HG02870 (cell line): Measurements from ENCODE around the gene BCR.

Experiments used
- ATAC-seq: cut with Tn5 transposase; IDR thresholded peaks from one replicate; pipeline ENCODE4 v1.9.1; 2021; ENCODE audit warnings: mild to moderate bottlenecking, moderate library complexity; ENCODE audit not compliant: unreplicated experiment

BCR gene

DNA sequence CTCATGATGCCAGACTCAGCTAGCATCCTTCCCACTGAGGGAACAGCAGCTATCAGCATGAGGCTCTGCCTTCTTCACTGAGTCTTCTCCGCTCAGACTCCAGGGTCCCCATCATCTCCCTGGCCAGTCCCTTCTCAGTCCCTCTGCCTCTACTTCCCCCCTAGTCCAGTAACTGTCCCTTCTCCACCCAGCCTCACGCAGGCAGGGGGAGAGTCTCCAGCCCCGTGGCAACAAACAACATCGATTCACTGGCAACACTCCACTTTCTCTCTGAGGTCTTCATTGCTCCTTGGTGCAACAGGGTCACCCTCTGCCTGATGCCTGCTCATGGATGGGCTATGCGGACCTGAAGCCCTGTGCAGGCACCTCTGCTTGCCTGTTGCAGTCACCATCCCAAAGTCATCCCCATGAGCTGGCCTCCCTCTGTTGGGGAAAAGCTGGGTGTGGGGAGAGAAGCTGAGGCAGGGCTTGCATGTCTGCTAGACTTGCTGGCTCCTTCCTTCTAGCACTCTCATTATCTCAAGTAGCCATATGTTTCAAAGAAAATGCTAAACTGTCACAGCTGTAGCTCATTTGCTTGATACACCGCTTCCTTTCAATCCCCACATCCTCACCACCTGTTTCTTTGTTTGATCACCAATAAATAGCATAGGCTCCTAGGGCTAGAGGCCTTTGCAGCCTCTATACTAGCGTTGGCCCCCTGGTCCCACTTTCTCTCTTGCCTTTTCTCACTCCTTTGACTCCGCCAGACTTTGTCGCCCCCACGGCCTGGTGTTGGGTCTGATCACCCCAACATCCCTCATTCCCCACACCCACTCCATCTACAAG is 4.3 kb upstream of the BCR start:
- ATAC-seq = no peak

DNA sequence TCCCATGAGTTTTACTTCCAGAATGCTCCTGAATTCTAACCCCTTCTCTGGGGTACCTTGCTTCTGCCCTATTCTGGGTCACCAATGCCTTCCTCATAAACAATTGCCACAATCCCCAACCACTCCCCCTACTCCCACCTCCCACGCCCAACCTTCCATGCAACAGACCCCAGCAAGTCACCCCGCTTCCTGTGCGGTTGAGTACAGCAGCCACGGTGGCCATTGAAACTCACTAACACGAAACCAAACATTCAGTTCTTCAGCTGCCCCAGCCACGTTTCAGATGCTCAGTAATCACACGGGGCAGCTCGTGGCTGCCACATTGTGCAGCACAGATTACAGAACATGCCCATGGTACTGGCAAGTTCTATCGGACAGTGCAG is 3.7 kb upstream of the BCR start:
- ATAC-seq = no peak

DNA sequence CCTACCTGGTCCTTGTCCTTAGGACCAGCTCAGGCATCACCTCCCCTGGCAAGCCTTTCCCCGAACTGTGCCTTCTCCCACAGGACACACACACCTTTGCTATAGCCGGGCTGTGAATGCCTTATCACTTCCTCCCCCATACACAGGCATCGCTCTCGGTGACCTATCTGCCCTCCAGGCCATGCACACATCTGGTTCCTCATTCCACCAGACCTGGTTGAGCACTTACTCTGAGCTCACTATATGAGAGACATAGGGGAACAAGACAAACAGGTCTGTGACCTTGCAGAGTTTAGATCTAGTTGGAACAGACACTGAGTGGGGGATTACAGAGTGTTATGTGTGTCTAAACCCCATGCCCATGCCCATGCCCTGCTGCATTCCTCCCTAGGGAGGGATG is 3.1 kb upstream of the BCR start:
- ATAC-seq = no peak

DNA sequence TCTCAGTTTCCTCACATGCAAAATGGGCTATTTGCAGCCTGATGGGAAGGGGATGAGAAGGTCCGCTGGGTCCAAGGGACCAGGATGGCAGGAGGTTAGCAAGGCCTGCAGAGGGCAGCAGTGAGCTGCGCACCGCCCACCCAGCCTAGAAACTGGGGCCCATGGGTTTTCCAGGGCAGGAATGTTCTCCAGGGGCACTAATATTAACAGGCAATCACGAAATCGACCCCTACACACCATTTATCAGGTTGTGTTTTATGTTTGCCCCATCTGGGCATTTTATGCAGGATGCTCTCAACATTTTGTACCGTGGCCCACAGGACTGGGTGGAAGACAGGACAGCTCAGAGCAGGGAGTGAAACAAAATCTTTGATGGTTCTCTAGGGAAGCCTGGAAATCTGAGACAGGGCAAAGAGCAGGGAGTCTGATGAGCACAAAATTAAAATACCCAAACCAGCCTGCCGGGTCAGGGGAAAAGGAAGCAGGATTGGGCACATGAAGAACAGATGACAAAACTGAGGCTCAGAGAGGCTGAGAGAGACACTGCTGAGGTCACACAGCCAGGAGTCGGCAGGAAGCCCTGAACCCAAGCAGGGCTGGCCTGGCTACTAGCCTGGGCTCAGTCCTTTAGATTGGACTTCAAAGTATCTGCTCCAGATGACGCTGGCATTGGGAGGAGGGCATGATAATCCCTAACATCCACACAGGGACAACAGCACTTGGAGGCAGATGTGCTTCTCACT is 1.6 kb upstream of the BCR start:
- no peak for ATAC-seq

GRCh38 chr22:23179381-23180299 is 669 bp upstream of the BCR start:
- no peak for ATAC-seq

DNA sequence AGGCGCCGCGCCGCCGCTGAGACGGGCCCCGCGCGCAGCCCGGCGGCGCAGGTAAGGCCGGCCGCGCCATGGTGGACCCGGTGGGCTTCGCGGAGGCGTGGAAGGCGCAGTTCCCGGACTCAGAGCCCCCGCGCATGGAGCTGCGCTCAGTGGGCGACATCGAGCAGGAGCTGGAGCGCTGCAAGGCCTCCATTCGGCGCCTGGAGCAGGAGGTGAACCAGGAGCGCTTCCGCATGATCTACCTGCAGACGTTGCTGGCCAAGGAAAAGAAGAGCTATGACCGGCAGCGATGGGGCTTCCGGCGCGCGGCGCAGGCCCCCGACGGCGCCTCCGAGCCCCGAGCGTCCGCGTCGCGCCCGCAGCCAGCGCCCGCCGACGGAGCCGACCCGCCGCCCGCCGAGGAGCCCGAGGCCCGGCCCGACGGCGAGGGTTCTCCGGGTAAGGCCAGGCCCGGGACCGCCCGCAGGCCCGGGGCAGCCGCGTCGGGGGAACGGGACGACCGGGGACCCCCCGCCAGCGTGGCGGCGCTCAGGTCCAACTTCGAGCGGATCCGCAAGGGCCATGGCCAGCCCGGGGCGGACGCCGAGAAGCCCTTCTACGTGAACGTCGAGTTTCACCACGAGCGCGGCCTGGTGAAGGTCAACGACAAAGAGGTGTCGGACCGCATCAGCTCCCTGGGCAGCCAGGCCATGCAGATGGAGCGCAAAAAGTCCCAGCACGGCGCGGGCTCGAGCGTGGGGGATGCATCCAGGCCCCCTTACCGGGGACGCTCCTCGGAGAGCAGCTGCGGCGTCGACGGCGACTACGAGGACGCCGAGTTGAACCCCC is 798 bp downstream of the BCR start:
- no peak for ATAC-seq

DNA sequence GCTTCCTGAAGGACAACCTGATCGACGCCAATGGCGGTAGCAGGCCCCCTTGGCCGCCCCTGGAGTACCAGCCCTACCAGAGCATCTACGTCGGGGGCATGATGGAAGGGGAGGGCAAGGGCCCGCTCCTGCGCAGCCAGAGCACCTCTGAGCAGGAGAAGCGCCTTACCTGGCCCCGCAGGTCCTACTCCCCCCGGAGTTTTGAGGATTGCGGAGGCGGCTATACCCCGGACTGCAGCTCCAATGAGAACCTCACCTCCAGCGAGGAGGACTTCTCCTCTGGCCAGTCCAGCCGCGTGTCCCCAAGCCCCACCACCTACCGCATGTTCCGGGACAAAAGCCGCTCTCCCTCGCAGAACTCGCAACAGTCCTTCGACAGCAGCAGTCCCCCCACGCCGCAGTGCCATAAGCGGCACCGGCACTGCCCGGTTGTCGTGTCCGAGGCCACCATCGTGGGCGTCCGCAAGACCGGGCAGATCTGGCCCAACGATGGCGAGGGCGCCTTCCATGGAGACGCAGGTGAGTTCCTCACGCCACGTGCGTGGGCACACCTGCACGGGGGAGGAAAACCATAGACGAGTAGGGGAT is 1.5 kb downstream of the BCR start:
- no peak for ATAC-seq

DNA sequence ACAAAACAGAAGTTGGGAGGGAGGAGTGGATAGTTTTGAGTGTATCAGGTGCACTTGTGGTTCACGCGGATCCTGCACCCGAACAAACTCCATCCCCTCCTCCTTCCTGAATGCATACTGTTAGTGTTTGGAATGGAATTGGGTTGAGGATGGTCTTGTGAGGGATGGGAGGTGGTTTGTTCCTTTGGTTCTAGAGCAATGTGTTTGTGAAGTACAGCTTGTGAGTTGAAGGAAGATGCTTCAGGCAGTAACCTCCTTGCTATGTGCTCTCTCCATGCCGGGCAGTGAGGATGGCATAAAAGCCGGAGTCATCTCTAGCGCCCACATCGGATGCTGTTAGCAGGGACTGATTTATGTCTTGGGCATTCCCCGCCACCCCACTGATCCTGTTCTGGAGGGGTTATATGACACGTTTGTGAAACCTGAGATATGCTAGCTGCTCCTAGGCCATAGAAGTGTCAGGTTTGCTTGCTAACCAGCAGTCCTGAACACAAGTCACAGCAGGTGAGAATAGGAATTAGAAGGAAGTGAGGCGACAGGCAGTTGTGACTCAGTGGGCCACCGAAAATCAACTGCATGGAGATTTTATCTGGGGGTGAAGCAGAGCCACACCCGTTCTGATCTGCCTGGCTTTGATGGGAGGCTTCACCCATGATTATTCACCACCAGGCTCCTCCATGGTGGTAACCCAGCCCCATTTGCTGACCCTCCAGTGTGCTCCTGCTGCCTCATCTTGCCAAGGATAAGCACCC is 2.2 kb downstream of the BCR start:
- no peak for ATAC-seq

GRCh38 chr22:23183061-23183698 is 2.9 kb downstream of the BCR start:
- no peak for ATAC-seq

GRCh38 chr22:23184100-23184763 is 3.9 kb downstream of the BCR start:
- ATAC-seq = no peak

- no peak for ATAC-seq
These were observed 4.4 kb downstream of the BCR start for GRCh38 chr22:23184764-23185113.

DNA sequence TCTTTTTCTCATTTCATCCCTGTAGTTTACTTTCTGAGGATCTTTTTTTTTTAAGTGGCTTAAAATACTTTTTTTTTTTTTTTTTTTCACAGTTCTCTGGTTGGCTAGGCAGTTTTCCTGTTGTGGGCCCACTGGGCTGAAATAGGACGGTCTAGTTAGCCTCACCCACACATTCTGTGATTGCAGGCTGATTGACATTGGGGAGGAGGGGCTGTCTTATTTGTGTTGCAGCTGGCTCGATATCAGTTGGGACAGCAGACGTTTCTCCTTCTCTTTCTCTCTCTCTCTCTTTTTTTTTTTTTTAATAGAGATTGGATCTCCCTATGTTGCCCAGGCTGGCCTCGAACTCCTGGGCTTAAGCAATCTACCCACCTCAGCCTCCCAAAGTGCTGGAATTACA is 6.9 kb downstream of the BCR start:
- ATAC-seq = no peak

DNA sequence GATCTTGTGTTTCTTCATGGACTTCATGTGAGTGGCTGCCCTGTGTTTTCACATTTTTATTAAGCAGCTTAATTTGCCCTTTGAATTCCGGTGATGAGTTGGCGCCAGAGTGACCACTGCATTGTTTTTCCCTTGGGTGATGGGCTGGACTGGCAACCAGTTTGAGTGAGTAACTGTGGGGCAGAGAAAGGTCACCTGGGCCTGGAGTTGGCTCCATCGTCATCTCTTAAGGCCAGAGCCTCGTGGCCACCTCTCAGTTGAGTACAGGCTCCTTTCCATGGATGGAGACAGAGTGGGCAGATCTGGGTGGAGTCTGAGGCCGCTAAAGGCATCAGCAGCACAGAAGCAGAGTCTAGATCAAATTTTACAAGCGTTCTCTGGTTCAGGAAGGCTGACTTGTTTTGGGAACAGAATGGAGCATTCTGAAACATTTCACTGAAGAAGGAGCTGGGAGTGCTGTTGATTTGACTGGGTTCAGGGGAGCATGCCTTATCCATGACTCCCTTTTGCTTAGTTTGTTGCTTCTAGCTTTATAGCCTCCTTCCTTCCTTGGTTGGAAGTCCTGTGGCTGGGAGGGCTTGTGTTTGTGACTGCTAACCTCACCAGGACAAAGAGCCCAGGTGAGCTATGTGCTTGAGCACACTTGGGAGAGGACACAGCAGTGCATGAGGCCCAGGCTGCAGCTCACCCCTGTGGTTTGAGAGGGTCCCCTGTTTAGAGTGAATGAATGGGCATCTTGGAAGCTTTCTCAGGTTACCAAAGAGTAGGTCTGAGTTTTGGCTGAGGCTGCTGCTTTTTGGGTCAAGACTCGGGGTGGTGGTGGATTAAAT is 7.8 kb downstream of the BCR start:
- no peak for ATAC-seq

DNA sequence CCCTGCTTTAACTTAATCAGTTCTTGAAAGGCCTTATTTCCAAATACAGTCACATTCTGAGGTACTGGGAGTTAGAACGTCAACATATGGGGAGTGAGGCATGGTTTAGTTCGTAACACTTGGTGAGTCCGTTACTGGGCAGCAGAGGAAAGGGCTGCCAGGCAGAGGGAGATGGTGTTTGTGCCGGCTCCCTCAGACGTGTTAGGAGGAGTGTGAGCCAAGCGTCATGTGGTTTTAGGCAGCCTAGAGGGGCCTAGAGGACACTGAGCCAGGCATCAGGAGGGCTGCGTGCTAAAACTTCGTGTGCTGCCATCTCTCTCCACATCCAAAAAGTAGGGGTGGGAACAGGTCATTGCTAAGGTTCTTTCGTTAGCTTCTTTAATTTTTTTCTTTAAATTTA is 10.2 kb downstream of the BCR start:
- ATAC-seq = no peak

DNA sequence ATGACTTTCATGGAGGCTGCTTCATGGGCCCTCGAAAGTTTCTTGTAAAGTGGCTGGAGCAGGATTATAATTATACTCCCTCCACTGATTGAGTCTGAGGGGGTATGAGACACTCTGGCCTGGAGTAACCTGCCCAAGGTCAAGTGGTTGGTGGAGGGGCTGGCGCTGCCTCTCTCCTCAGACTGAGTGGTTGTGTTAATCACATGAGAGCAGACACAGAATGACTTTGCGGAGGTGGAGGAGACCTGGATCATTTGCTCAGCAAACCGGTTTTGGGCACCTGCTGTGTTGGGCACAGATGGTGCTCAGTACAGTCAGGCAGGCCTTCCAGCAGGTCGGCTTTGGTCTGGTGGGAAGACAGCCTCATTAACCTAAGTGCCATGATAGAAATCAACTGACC is 11.8 kb downstream of the BCR start:
- ATAC-seq = no peak

DNA sequence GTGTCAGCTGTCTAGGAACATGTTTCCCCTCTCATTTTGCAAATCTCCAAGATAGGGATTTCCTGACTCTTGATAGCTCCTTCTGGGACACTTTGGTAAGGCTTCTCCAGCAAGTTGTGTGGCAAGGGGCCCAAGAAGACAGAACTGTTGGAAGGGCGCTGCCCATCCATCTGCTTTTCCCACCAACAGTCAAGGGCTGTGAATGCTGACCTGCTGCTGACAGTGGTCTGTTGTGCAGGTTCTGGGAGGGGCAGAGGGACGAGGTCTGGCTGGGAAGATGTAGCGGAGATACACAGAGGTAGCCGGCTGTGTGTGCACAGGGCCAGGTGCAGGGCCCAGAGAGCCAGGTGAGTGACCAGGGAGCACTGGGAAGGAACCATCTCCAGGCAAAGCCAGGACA is 12.2 kb downstream of the BCR start:
- ATAC-seq = no peak

- no peak for ATAC-seq
These were observed 13.0 kb downstream of the BCR start for GRCh38 chr22:23193196-23193827.
